Amygdala (tissue), 56 donors: ENCODE results near the gene LDHA.

ENCODE experiments used
- DNase-seq, 56 donors: peaks; one replicate each; lab custom pipeline; 2025; lab: John Stamatoyannopoulos, UW

The LDHA gene

GRCh38 chr11:18394275-18394927 lies at the start of gene LDHA:
Gene LDHA (plus strand): TSS chr11:18394563. CDS start chr11:18396843, 2,280 bp downstream.
- peak; percentile 17 to 97 (median 88) for DNase-seq

- no peak for DNase-seq
Observed at GRCh38 chr11:18347471-18348125, 46.8 kb upstream of the LDHA start.

GRCh38 chr11:18352581-18352980 lies 41.8 kb upstream of the LDHA start:
- no peak for DNase-seq

- DNase-seq, result no peak
Observed at GRCh38 chr11:18358646-18359045, 35.7 kb upstream of the LDHA start.

GRCh38 chr11:18361154-18361553 lies 33.2 kb upstream of the LDHA start:
- DNase-seq, result no peak

GRCh38 chr11:18364495-18365073 lies 29.8 kb upstream of the LDHA start:
- DNase-seq, result peak in 1 of 56 donors; percentile 3

- DNase-seq, result no peak
Observed at GRCh38 chr11:18365741-18366140, 28.6 kb upstream of the LDHA start.

GRCh38 chr11:18366286-18366685 lies 28.1 kb upstream of the LDHA start:
- no peak for DNase-seq

GRCh38 chr11:18367431-18367830 lies 26.9 kb upstream of the LDHA start:
- no peak for DNase-seq

GRCh38 chr11:18368221-18368620 lies 26.1 kb upstream of the LDHA start:
- DNase-seq, result no peak

GRCh38 chr11:18369398-18369797 lies 25.0 kb upstream of the LDHA start:
- no peak for DNase-seq

GRCh38 chr11:18371279-18371678 lies 23.1 kb upstream of the LDHA start:
- no peak for DNase-seq

GRCh38 chr11:18372201-18372600 lies 22.2 kb upstream of the LDHA start:
- DNase-seq, result no peak

- DNase-seq, result no peak
Observed at GRCh38 chr11:18374956-18375355, 19.4 kb upstream of the LDHA start.

- no peak for DNase-seq
Observed at GRCh38 chr11:18375941-18376340, 18.4 kb upstream of the LDHA start.

GRCh38 chr11:18379201-18379600 lies 15.2 kb upstream of the LDHA start:
- DNase-seq, result no peak

- peak in 35 of 56 donors; percentile 6 to 70 (median 30) for DNase-seq
Observed at GRCh38 chr11:18383388-18384156, 10.8 kb upstream of the LDHA start.

GRCh38 chr11:18384157-18384641 lies 10.2 kb upstream of the LDHA start:
- DNase-seq, result peak in 3 of 56 donors; percentile 18 to 20 (median 19)

GRCh38 chr11:18390088-18390487 lies 4.3 kb upstream of the LDHA start:
- DNase-seq, result no peak

- DNase-seq, result no peak
Observed at GRCh38 chr11:18392434-18393321, 1.7 kb upstream of the LDHA start.
